ENCODE results near the gene SMIM9. TPM values are rescaled to one million over a fixed set of nuclear protein-coding genes. Genes with fewer than 3 reads are reported as not detected.
"Not testable (repeated sequence)": the region's sequence is repeated elsewhere in the genome, so short reads cannot be mapped to it uniquely, and the experiment has no call there.

SMIM9 gene
- total RNA-seq, result not detected
- long read RNA-seq, result 0 reads

- H3K4me3 ChIP-seq, result no peak within 1 kb of the TSS
- intact Hi-C loops (cut with DNase I), result no loop called here
- H3K4me1 ChIP-seq, result no peaks in the 10 kb centered on the region
- H3K9me3 ChIP-seq, result no peaks in the 10 kb centered on the region
- ATAC-seq (no peak), DNase-seq (no peak)
- no peaks in the 10 kb centered on the region for H3K36me3 ChIP-seq
- no peaks in the 10 kb centered on the region for H3K27me3 ChIP-seq
- H3K27ac ChIP-seq, result no peak within 1 kb of the TSS
- no peak for TF ChIP-seq CTCF (IDR thresholded peaks at IDR 0.05)
Observed at GRCh38 chrX:154834562-154834961, at the start of gene SMIM9. SMIM9 (minus strand) TSS chrX:154834662; CDS start chrX:154830856, 3,806 bp downstream.

- H3K4me3 ChIP-seq; H3K36me3 ChIP-seq; intact Hi-C loops (cut with DNase I); H3K27me3 ChIP-seq; H3K27ac ChIP-seq; ATAC-seq; DNase-seq; H3K4me1 ChIP-seq; H3K9me3 ChIP-seq: not testable (repeated sequence)
Observed at GRCh38 chrX:154884069-154884468, 49.6 kb upstream of the SMIM9 start.

GRCh38 chrX:154873329-154873728 is 38.9 kb upstream of the SMIM9 start:
- Histone ChIP-seq H3K36me3 (no peaks in the 10 kb centered on the region), H3K27ac (no peak overlapping the region), H3K4me1 (no peaks in the 10 kb centered on the region), H3K27me3 (no peaks in the 10 kb centered on the region), H3K9me3 (no peaks in the 10 kb centered on the region), H3K4me3 (no peak overlapping the region)
- no peak for DNase-seq
- intact Hi-C loops (cut with DNase I), result no loop called here
- ATAC-seq, result no peak
- TF ChIP-seq CTCF (IDR thresholded peaks at IDR 0.05), result no peak

GRCh38 chrX:154868522-154868921 is 34.1 kb upstream of the SMIM9 start:
- intact Hi-C loops (cut with DNase I); H3K27me3 ChIP-seq: not testable (repeated sequence)

GRCh38 chrX:154855256-154855655 is 20.8 kb upstream of the SMIM9 start:
- Histone ChIP-seq H3K4me3 (no peak overlapping the region), H3K27me3 (no peaks in the 10 kb centered on the region), H3K27ac (no peak overlapping the region), H3K36me3 (no peaks in the 10 kb centered on the region), H3K9me3 (no peaks in the 10 kb centered on the region), H3K4me1 (no peaks in the 10 kb centered on the region)
- no peak for TF ChIP-seq CTCF (IDR thresholded peaks at IDR 0.05)
- intact Hi-C loops (cut with DNase I), result no loop called here
- ATAC-seq (no peak), DNase-seq (no peak)

More at GRCh38 chrX:154868522-154868921, 34.1 kb upstream of the SMIM9 start:
- not testable (repeated sequence) for H3K27ac ChIP-seq, H3K36me3 ChIP-seq, H3K4me3 ChIP-seq, H3K9me3 ChIP-seq, DNase-seq, H3K4me1 ChIP-seq, ATAC-seq

- Histone ChIP-seq H3K27me3 (no peaks in the 10 kb centered on the region), H3K27ac (no peak overlapping the region)
- intact Hi-C loops (cut with DNase I), result no loop called here
Observed at GRCh38 chrX:154850957-154851611, 16.6 kb upstream of the SMIM9 start.

More at GRCh38 chrX:154850957-154851611, 16.6 kb upstream of the SMIM9 start:
- Histone ChIP-seq H3K4me3 (no peak overlapping the region), H3K36me3 (no peaks in the 10 kb centered on the region), H3K4me1 (no peaks in the 10 kb centered on the region), H3K9me3 (no peaks in the 10 kb centered on the region)
- no peak for ATAC-seq
- TF ChIP-seq CTCF (IDR thresholded peaks at IDR 0.05), result no peak
- no peak for DNase-seq

Data from upper lobe of right lung (tissue), 1 donor.